GM19468 (cell line): Measurements from ENCODE around the gene ADA.

Experiments used
- ATAC-seq: cut with Tn5 transposase; IDR thresholded peaks from one replicate; pipeline ENCODE4 v1.9.1; 2021; ENCODE audit warnings: mild to moderate bottlenecking, moderate library complexity, moderate number of reproducible peaks; ENCODE audit not compliant: unreplicated experiment; ENCODE audit errors: extremely low read depth

ADA gene

DNA sequence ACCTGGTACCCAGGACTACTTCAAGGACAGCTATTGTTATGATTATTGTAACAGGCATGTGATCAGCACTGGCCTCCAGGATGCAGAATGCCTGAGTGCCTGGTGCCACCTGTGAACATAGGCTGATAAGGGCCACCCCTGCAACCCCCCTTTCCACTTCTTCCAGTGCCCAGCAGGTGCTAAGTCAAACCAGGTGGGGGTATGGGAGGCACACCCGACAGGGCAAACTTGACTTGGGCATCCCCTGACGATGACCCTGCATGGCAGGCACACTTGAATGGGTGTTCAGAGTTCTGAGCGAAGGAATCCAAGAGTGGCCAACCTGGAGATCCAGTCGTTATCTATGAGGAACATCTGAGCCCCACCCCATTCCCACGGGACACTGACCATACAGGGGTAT, 3.4 kb downstream of the ADA start:
- ATAC-seq = no peak

GRCh38 chr20:44646641-44647274, 4.7 kb downstream of the ADA start:
- peak; percentile 18 for ATAC-seq

DNA sequence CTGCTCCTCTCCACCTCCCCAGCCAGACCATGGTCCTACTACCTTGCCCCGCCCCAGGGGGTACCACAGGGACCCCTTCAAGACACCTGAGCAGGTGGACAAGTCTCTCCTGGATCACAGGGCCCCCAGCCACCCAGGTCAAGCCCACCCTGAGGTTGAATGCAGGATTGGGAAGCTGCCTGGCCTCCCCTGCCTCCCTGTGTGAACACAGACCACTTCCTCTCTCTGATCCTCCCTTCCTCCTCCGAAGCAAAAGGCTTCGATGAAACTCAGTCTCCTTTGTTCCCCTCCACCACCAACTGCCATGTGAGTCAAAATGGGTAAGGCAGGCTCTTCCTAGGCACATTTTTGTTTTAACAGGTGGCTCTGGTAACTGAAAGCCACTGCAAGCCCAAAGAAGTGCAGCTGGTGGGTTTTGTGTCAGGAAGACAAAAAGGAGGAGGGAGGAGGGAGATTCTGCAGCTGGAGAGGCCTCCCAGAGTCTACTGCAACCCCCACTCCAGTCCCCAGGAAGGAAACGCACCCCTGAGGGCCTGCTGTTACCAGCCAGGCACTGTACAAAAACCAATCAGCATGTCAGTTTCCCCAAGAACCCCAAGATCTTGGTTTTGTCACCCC, 5.4 kb downstream of the ADA start:
- ATAC-seq = no peak

GRCh38 chr20:44644667-44645131, 6.8 kb downstream of the ADA start:
- no peak for ATAC-seq

DNA sequence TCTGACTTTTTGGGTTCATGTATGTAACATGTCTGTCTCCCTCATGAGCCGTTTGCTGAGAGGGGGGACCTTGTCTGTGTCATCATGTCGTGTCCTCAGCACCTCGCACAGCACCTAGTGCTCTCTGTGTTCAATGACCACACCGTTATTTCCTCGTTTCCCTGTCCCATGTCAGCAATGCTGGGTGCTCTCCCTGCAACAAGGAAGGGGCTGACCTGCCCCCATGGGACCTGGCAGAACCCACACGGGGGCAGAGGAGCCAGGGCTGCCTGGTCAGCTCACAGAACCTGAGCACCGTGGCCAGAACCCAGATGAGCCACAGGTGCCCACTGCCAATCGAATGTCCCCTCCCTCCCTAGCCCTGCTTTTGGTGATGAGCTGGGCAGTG, 7.3 kb downstream of the ADA start:
- no peak for ATAC-seq

- no peak for ATAC-seq
Observed at GRCh38 chr20:44643596-44644229, 7.8 kb downstream of the ADA start.

- ATAC-seq = no peak
Observed at GRCh38 chr20:44643154-44643519, 8.4 kb downstream of the ADA start.

- no peak for ATAC-seq
Observed at GRCh38 chr20:44642203-44643153, 9.0 kb downstream of the ADA start.

GRCh38 chr20:44641325-44641724, 10.2 kb downstream of the ADA start:
- no peak for ATAC-seq

DNA sequence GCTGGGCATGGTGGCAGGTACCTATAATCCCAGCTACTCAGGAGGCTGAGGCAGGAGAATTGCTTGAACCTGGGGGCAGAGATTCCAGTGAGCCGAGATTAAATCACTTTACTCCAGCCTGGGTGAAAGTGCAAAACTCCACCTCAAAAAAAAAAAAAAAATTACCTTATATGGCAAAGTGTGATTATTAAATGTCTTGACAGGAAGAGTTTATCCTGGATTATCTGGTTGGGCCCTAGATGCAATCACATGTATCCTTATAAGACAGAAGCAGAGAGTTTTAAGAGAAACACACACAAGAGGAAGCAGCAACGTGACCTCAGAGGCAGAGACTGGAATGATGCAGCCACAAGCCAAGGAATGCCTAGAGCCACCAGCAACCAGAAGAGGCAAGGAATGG, 11.0 kb downstream of the ADA start:
- no peak for ATAC-seq

- ATAC-seq = no peak
Observed at GRCh38 chr20:44637522-44638372, 13.8 kb downstream of the ADA start.

- no peak for ATAC-seq
Observed at GRCh38 chr20:44637042-44637441, 14.5 kb downstream of the ADA start.

DNA sequence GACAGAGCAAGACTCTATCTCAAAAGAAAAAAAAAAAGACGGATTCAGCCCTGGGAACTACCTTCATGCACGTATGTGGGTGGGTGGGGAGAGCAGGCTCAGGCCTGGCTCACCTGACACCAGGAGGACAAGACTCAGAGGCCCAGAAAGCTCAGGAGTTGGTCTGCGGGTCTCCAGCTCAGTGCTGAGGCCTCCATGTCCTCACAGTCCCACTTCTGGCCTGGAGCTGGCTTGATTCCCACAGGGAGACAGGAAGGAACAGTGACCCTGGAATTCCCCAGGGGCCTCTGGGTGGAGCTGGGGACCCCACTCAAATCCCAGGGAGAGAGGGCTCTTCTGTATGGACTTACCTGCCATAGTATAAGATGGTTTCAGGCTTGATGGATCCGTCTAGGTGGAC, 15.6 kb downstream of the ADA start:
- no peak for ATAC-seq

GRCh38 chr20:44633872-44634600, 17.5 kb downstream of the ADA start:
- ATAC-seq = no peak

DNA sequence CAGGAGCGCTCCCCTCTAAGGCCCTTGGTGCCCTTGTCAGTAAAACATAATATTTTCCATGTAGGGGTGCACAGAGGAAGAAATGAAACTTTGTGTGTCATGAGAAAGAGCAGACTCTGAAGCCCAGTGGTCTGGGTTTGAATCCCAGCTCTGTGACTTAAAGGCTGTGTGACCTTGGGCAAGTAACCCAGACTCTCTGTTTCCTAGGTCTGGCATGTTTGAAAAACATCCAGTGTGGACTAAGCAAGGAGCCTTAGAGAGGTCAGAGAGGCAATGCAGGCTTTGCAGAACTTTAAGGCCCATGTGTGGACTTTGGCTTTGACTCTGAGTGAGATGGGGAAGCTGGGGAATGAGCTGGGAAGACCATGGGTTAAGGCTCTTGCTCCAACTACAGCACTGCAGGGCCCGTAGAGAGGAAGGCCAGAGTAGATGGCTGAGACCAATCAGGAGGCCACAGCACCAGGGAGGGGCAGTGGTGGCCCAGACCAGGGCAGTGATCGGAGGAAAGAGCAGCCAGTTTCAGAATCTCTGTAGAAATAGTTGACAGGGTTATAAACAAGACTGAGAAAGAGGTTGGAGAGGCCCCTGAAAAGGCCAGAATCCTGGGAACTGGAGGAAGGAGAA, 18.2 kb downstream of the ADA start:
- ATAC-seq = no peak

DNA sequence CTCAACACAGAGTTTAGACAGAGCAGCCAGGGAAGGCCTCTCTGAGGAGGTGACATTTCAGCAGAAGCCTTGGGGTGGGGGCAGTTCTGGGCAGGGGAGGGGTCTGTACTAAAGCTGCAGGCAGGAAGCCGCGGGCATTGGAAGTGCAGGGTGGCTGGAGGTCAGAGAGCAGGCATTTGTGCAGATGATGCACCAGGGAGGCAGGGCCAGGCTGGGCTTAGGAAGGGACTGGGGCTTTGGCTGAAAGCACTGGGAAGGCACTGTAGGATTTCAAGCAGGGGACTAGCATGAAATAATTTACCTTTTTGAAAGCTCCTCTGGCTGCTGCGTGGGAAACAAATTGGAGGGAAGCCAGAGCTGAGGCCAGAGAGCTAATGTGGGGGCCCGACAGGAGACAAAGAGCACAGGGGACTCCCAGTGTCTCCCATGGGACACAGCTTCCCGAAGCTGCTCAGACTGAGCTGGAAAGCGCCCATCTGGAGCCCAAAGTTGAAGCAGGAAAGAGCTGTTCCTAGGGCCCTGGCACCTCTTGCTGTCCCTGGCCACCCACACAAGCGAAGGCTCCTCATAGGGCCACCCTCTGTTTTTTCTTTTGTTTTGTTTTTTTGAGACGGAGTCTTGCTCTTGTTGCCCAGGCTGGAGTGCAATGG, 19.3 kb downstream of the ADA start:
- no peak for ATAC-seq

DNA sequence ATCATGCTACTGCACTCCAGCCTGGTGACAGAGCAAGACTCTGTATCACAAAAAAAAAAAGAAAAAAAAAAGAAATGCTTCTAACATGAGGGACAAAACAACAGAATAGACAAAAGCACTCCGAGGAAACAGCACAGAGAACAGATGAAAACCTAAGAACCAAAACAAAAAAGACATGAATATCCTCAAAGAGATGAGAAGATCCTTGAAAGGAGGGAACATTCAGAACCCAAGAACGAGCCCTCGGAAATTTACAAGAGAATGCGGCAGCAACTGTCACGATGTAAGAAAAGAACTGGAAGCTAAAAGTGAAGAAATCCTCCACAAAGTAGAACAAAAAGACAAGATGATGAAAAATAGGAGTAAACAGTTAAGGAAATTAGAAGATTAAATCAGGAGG, 21.2 kb downstream of the ADA start:
- ATAC-seq = no peak

GRCh38 chr20:44629542-44629941, 22.0 kb downstream of the ADA start:
- ATAC-seq = no peak
